SK-N-MC (cell line): Measurements from ENCODE around the gene AP3B2.
A peak's percentile ranks its signal among the peaks of the same experiment; 100 is the strongest.

Experiments
- DNase-seq: peaks from one replicate; pipeline ENCODE4 v3.0.0-alpha.2; 2011; ENCODE audit warnings: low read depth, low spot score
- H3K27ac ChIP-seq: fragments of 200-600 bp; sonication (generic); 2 replicates; pipeline ENCODE4 v1.5.1; 2016; ENCODE audit warnings: mixed run types
- H3K36me3 ChIP-seq: fragments of 200-600 bp; sonication (generic); 2 replicates; pipeline ENCODE4 v1.6.1; 2017; ENCODE audit warnings: antibody characterized with exemption, low read length, mixed read lengths; ENCODE audit not compliant: insufficient read depth
- H3K4me3 ChIP-seq: fragments of 200-600 bp; sonication (generic); 2 replicates; pipeline ENCODE4 v1.5.1; 2016
- H3K9ac ChIP-seq: fragments of 200-600 bp; sonication (generic); 2 replicates; pipeline ENCODE4 v1.8.0; 2017; ENCODE audit warnings: mixed run types, mixed read lengths; ENCODE audit not compliant: insufficient read length
- H3K9me3 ChIP-seq: fragments of 200-600 bp; sonication (generic); 2 replicates; pipeline ENCODE4 v1.6.1; 2017; ENCODE audit warnings: low read depth, mild to moderate bottlenecking, antibody characterized with exemption, low read length, moderate library complexity, mixed read lengths
- EZH2 ChIP-seq: fragments of 200-600 bp; sonication (generic); IDR thresholded peaks from one replicate; pipeline ENCODE4 v1.6.1; 2017; ENCODE audit warnings: antibody characterized with exemption
- FOXP2 ChIP-seq: optimal IDR thresholded peaks from 2 replicates; pipeline ENCODE3; 2011; ENCODE audit warnings: mild to moderate bottlenecking, moderate library complexity; ENCODE audit not compliant: insufficient read depth; ENCODE audit errors: extremely low read length, control extremely low read depth
- POLR2AphosphoS5 ChIP-seq: IDR thresholded peaks from 2 replicates; pipeline ENCODE4 v1.6.1; 2012; ENCODE audit warnings: mild to moderate bottlenecking, low read depth, low read length, borderline replicate concordance

Gene AP3B2

GRCh38 chr15:82640672-82641071 lies 69.0 kb downstream of the AP3B2 start:
- no peaks in the 10 kb centered on the region for H3K36me3 ChIP-seq
- H3K9ac ChIP-seq, result no peak overlapping the region
- TF ChIP-seq FOXP2, result no peak
- TF ChIP-seq POLR2AphosphoS5, result no peak
- no peak for TF ChIP-seq EZH2
- H3K4me3 ChIP-seq, result no peak overlapping the region
- no peaks in the 10 kb centered on the region for H3K9me3 ChIP-seq
- no peak overlapping the region for H3K27ac ChIP-seq
- no peak for DNase-seq

GRCh38 chr15:82635798-82636197 lies 73.9 kb downstream of the AP3B2 start:
- DNase-seq, result no peak
- Histone ChIP-seq H3K9me3 (no peaks in the 10 kb centered on the region), H3K36me3 (no peaks in the 10 kb centered on the region), H3K4me3 (no peak overlapping the region), H3K27ac (no peak overlapping the region), H3K9ac (no peak overlapping the region)
- no peak for TF ChIP-seq FOXP2
- no peak for TF ChIP-seq EZH2

DNA sequence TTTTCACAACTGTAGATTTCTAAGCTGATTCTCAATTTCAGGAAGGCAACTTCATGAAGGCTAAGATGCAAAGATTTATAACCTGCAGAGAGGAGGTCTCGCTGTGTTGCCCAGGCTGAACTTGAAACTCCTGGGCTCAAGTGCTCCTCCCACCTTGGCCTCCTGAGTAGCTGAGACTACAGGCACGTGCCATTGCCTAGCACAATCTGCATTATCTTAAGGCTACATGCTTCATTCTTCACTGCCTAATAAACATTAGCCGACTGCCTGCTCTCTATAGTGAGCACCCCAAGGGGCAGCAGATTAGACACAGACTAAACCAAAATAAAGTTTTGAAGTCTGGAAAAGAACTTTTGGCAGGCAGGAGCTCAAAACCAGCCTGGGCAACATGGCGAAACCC lies 79.6 kb downstream of the AP3B2 start:
- Histone ChIP-seq H3K9ac (no peak overlapping the region), H3K4me3 (no peak overlapping the region), H3K9me3 (no peaks in the 10 kb centered on the region), H3K27ac (no peak overlapping the region), H3K36me3 (no peaks in the 10 kb centered on the region)
- no peak for DNase-seq
- TF ChIP-seq POLR2AphosphoS5 (no peak), FOXP2 (no peak), EZH2 (no peak)

GRCh38 chr15:82625136-82625535 lies 84.5 kb downstream of the AP3B2 start:
- no peak overlapping the region for H3K27ac ChIP-seq
- no peaks in the 10 kb centered on the region for H3K9me3 ChIP-seq
- H3K4me3 ChIP-seq, result no peak overlapping the region
- no peak for DNase-seq
- TF ChIP-seq EZH2 (no peak), POLR2AphosphoS5 (no peak), FOXP2 (no peak)
- H3K9ac ChIP-seq, result no peak overlapping the region
- no peaks in the 10 kb centered on the region; the same call in 1 of the 2 replicates for H3K36me3 ChIP-seq

GRCh38 chr15:82624438-82624837 lies 85.2 kb downstream of the AP3B2 start:
- Histone ChIP-seq H3K9me3 (no peaks in the 10 kb centered on the region), H3K27ac (no peak overlapping the region), H3K36me3 (no peaks in the 10 kb centered on the region; the same call in 1 of the 2 replicates), H3K4me3 (no peak overlapping the region), H3K9ac (no peak overlapping the region)
- DNase-seq, result no peak
- TF ChIP-seq POLR2AphosphoS5, result no peak

DNA sequence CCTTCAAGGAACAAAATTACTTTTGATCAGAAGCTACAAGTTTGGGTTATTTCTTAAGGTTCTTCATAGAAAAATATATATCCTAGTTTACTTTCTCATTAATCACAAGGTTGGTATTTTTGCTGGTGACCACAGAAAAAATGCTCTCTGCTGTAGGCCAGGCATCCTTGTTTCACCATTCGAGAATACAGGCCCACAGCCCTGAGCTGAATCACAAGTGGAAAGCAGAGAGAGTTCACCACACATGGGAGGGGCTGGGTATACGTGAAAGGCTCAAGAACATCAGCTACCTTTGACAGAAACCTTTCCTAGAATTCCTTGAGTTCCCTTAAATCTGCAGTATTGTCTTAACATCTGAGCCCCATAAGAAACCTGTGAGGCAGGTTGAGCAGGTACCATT lies 85.7 kb downstream of the AP3B2 start:
- DNase-seq, result no peak
- Histone ChIP-seq H3K27ac (no peak overlapping the region), H3K9ac (no peak overlapping the region), H3K9me3 (no peaks in the 10 kb centered on the region), H3K36me3 (no peaks in the 10 kb centered on the region; the same call in 1 of the 2 replicates), H3K4me3 (no peak overlapping the region)
- TF ChIP-seq FOXP2 (no peak), POLR2AphosphoS5 (no peak), EZH2 (no peak)

DNA sequence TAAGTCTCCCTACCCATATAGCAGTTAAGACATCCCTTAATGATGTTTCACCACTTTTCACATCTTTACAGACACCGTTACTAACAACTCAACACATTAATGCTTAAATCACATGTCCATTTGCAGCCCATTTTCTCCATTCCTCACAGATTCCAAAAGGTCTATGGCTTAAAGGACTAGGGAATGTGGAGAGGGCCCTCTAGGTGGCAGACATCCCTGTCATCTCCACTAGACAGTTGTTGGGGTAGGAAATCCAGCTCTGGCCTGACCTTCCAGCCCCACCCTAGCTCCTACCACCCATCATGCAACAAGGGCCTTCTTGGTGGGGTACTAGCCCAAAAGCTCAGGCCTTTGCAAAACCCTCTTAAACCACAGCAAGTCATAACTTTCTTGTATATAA lies 87.7 kb downstream of the AP3B2 start:
- Histone ChIP-seq H3K36me3 (no peaks in the 10 kb centered on the region; the same call in 1 of the 2 replicates), H3K9ac (no peak overlapping the region), H3K9me3 (no peaks in the 10 kb centered on the region), H3K4me3 (no peak overlapping the region), H3K27ac (no peak overlapping the region)
- TF ChIP-seq EZH2, result no peak
- TF ChIP-seq FOXP2, result no peak
- no peak for TF ChIP-seq POLR2AphosphoS5
- no peak for DNase-seq

DNA sequence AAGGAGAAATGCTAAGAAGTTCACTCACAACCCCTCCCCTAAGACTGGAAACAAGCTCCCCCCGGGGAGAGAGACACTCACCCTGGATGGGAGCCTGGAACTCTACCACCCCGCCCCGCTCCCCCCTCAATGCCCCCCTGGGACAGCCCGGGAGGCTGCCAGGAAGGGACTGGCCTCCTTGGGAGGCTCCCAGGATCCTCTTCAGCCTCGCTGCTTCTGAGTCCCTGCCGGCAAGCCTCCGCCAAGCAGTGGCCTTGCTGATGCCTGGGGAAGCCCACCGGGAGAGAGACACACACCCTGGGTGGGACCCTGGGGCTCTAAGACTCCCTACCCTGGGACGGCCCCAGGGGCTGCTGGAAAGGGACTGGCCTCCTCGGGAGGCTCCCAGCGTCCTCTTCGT lies 95.9 kb downstream of the AP3B2 start:
- H3K27ac ChIP-seq, result peak overlapping the region; percentile 67
- TF ChIP-seq EZH2 (no peak), FOXP2 (no peak), POLR2AphosphoS5 (no peak)
- no peaks in the 10 kb centered on the region for H3K36me3 ChIP-seq
- peak overlapping the region; percentile 53 for H3K4me3 ChIP-seq
- no peak for DNase-seq
- no peak overlapping the region for H3K9ac ChIP-seq
- H3K9me3 ChIP-seq, result no peaks in the 10 kb centered on the region

DNA sequence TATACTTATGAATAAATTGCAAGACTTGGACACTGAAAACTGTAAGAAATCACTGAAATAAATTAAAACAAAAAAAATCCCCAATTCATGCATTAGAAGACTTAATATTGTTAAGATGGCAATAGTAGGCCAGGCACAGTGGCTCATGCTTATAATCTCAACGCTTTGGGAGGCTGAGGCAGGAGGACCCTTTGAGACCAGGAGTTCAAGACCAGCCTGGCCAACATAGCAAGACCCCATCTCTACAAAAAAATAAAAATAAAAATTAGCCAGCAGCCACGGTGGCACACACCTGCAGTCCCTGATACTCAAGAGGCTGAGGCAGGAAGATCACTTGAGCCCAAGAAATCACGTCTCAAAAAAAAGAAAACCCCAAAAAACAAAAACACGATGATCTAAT lies 98.3 kb downstream of the AP3B2 start:
- H3K4me3 ChIP-seq, result no peak overlapping the region
- no peak overlapping the region for H3K27ac ChIP-seq
- H3K36me3 ChIP-seq, result no peaks in the 10 kb centered on the region
- no peak for DNase-seq
- no peak overlapping the region for H3K9ac ChIP-seq
- no peak for TF ChIP-seq FOXP2
- TF ChIP-seq EZH2, result no peak
- TF ChIP-seq POLR2AphosphoS5, result no peak
- no peaks in the 10 kb centered on the region for H3K9me3 ChIP-seq
